Stimulated activated CD4-positive, alpha-beta T cell treated with anti-CD3 and anti-CD28 coated beads, TNF-alpha, amount 100 ng/mL, for 4 hours (primary cell): Measurements from ENCODE around the gene NRF1.

Experiments used
- DNase-seq, 3 experiments: peaks; one replicate each; pipeline ENCODE4 v3.0.0-alpha.2; 2020; ENCODE audit warnings: low read depth in 3 of 3

NRF1 gene

DNA sequence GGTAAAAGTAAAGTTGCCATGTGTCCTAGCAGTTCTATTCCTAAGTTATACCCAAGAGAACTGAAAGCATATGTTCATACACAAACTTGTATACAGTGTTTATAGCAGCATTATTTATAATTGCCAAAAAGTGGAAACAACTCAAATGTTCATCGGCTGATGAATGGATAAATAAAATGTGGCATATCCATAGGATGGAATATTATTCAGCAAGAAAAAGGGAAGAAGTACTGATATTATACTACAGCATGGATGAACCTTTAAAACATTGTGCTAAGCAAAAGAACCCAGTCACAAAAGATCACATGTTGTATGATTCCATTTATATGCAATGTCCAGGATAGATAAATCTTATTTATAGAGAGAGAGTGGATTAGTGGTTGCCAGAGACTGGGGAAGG is 68.9 kb downstream of the NRF1 start:
- no peak for DNase-seq

DNA sequence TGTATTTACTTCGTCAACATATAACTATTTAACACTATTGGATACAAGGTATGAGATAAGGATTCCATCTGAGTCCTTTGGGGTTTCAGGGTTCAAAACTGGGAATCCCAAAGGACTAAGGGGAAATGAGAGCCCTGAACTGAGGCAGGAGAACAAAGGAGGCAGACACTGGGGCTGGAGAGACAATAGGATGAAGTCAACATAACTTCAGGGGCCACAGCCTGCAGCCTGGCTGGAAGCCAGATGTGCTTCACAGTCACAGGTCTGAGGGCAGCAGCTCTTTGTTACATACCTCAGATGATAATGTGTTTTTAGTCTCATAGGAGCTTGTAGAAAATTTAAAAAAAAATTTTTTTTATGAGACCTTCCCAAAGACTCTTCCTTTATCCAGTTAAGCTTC is 73.3 kb downstream of the NRF1 start:
- no peak for DNase-seq

DNA sequence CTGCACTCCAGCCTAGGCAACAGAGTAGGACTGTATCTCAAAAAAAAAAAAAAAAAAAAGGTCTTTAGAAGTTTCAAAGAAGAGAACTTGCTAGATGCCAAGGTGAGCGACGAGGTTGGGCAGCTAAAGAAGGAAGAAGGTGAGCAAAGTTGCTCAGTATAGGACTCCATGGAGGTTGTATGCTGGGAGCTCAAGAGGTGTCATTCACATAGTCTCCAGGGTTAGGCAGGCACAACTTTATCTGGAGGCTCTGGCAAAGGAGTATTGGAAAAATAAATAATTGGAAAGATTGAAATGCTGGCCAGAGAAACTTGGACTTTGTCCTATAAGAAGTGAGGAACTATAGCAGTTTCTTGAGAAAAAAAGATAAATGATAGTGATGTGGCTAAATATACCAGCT is 74.5 kb downstream of the NRF1 start:
- no peak for DNase-seq

DNA sequence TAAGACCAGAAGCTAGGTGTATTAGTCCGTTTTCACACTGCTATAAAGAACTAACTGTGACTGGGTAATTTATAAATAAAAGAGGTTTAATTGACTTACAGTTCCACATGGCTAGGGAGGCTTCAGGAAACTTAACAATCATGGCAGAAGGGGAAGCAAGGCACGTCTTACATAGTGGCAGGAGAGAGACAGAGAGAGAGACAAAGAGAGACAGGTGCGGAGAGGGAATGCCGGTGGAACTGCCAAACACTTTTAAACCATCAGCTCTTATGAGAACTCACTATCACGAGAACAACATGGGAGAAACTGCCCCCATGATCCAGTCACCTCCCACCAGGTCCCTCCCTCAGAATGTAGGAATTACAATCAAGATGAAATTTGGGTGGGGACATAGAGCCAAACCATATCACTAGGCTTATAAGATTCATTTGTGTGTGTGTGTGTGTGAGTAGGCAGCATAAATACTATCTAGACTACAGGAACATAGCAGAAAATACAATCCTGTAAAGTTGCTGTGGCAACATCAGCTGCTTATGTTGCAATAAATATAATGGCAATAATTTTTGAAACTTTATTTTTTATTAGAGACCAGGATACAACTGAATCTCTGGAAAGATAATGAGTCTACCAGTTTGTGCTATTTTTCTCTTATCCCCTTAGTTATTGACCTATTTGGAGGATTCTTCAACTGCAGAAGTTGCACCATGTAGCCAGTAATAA is 77.1 kb downstream of the NRF1 start:
- no peak for DNase-seq

DNA sequence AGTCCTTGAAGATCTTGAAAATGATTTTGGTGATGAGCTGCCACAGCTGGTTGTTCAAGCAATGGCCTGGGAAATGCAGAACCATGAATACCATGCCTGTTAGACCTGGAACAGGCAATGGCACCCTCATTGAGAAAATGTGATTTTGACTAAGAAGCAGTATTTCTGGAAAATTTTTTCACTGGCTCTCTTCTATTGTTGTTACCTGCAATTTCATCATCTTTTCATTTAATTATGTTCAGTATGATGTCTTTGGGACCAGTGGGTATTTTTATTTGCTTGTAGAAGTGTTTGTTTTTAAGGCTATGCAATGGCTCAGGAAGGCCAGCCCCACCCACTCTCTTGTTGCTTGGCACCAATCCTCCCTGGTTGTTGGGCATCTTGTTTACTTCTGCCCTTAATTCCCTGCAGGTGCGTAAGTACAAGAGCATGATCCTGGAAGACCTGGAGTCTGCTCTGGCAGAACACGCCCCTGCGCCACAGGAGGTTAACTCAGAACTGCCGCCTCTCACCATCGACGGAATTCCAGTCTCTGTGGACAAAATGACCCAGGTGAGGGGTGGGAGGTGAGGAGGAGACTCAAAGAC is 78.6 kb downstream of the NRF1 start:
- no peak for DNase-seq

DNA sequence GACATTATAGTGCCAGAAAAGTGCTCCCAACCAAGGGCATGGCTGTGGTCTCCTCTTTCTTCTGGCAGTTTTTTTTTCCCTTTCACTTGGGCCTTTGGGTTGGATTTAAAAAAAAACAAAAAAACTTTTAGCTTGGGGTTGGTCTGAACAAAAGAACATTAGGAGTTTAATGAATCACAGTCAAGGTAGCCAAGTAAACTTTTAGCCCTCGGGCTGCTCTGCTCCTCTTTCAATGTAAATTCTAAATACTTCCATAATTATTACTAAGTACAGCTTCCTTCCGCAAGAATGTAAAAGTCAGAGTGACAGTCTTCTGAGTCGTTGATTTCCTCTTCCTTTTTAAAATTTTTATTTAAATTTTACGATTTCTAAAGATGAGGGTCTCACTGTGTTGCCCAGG is 79.2 kb downstream of the NRF1 start:
- DNase-seq = no peak

DNA sequence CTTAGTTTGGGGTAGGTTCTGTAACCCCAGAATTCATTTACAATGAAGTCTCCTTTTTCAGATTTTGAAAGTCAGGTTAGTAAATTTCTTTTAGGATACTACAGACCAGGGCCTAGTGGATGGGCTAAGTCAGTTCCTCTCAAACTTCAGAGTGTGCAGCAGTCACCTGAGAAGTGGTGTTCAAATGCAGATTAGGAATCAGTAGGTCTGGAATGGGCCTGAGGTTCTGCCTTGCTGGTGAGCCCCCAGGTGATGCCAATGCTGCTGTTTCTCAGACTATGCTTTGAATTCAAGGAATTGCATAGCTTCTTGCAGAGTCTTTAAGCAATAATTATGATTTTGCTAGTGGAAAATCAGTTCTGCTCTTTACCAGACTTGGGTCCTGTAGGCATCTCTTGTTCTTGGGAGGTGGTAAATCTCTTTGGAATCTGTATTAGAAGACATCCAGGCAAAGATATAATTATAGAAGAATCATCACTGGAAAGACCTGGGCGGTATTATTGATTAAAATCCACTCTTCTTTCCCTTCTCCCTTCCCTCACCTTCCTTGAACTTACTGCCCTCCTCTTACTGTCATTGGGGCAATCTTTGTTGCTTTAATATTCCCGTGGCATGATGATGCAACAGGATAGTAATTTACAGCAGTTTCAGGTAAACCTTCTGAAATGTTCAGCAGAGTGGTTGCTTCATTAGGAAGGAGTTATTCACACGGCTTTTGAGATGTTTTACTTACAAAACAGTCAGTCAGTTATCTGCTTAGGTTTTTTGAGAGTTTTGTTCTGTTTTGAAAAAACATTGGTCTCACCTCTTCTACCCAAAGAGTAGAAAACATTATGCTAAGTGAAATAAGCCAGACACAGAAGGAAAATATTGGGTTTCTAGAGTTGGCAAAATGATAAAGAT is 87.2 kb downstream of the NRF1 start:
- DNase-seq = no peak

DNA sequence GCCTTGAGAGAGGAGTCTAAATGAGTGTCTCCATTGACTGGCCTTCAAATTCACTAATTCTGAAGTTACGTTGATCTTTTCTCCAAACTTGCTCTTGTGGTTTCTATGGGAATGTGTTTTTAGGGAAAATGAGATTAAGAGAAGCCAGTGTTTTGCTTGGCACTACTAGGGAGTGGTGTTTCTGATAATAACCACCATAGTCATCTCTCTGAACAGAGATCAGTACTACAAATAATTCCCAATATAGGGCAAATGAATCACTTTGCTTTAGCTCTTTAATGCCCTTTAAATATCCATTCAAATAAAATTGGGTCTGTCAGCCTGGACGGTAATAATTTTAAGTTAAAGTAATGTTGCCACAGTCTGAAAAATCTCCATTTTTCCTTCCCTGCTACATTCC is 90.8 kb downstream of the NRF1 start:
- no peak for DNase-seq

DNA sequence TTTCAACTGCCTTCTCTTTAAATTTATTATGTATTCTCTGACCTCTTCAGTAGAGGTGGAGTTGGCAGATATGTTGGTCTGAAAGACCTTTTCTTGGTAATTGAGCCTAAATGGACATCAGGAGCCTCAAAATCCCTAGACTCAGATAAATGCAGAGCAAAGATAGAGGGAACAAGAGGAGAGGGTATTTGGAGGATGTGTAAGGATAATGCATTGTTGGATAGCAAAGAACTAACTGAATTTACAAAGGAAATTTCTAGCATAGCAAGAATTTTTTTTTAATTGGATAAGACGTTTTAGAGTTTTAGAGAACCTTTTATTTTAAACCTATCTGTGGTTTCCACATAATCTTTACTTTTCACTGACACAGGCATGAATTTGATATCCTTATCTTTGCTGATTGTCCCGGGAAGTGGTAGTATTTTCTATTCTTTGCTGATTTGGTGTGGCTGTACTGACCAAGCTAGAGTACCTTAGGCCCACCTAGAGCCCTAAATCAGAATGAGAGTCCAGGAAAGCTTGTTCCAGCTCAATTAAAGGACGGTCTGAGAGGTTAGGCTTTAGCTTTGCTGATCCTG is 91.3 kb downstream of the NRF1 start:
- no peak for DNase-seq

DNA sequence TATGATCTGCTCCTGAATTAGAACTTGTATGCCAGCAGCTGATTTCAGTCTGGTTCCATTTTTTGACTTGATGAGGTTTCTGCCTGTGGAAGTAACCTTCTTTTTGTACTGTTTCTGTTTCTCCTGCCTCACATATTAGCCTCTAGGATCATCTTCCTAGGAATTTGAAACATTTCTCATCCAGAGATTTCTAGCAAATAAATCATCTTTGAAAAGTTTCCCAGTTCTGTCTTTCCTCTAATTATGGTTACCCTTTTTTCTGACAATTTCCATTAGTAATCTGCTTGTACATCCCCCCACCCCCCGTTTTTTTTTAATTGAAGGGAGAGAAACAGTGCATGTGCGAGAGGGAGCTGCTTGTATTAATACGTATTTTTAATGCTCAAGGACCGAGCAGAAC is 92.2 kb downstream of the NRF1 start:
- DNase-seq = no peak

DNA sequence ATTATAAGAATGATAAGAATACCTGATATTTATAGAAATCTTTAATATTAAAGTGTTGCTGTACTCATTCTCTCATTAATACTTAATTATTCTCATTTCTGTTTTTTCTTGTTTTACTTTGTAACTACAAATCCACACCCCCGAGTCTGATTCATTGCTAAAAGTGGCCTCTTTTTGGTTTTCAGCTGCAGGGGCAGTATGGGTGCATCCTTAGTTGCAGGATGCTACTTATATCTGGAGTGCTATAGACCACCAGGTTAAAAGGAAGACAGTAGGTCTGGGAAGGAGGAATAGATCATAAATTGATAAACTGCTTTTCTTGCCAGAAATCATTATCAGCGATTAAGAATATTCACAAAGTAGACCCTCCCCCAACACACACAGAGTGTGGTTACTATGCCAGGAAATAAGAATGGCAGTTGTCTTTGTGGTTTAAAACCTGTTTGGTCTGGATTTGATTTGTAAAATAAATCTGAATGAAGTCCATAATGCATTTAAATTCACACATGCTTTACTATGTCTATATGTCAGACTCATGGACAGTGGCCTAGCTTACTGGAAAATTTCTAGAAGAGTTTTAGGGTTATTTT is 96.5 kb downstream of the NRF1 start:
- no peak for DNase-seq

DNA sequence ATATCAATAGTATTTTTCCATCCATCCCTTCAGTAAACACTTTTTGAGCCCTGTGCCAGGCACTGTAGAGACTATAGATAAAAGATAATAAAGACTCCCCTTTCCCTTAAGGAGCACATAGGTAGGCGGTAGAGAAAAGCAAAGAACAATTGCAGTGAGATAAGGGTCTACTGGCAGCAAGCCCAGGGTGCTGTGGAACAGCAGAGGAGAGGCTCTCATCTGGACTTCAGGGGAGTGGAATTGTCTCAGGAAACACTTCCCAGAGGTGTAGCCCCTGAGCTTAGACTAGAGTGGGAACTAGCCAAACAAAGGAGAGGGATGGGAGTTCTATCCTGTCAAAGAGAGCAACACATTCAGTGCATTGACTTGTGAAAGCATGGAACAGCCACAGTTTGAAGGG is 102.0 kb downstream of the NRF1 start:
- no peak for DNase-seq

DNA sequence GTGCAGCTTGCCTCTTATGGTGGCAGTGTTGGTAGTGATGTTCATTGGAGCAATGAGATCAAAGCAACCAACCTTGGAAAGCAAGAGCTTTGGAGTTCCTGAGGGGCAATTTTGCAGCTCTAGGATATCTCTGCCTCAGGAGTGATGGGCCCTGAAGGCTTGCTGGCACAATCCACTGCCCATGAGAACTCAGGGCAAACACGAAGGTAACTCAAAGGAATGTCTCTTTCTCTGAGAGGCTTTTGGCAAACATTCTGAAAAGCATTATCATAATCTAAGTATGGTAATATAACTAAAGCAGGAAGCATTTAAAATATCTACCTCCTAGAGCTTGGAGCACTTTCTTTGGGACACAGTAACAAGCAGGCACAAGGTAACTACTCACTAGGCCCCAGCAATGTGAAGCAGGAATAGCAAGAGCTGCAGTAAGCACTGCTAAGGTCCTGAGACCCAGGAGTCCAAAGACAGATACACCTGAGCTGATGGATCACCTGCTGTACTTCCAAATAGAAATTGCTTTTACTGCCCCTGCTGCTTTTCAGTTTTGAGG is 103.1 kb downstream of the NRF1 start:
- DNase-seq = no peak

DNA sequence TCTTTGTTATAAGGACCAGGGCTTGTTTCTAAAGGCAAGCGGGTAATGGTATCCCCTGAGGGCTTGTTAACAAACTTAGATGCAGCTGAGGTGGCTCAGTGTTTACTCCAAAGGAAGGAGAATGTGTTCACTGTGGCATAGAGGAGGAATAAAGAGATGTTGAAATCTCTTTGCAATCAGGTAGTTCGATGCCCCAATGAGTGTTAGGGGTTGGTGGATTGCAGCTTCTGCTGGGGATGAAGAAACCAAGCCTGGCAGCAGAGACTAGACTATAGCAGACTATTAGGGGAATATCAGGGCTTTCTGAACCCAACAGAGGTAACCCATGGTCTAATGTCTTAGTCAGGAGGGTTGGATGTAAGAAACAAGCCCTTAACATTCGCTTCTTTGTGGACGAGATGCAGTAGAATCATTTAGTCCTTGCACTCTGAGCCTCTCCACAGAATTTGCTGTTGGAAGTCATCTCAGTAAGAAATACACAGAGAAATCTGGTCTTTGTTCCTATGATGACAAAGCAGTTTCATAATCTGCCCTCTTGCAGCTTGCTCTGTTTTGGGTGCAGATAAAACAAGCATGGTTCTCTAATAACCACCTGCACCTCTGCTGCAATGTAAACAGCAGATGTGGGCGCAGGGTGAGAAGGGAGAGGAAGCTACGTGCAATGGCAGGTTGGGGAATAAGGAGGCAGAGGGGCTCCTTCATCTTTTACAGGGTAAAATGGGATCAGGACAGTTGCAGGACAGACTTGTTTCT is 108.6 kb downstream of the NRF1 start:
- no peak for DNase-seq

DNA sequence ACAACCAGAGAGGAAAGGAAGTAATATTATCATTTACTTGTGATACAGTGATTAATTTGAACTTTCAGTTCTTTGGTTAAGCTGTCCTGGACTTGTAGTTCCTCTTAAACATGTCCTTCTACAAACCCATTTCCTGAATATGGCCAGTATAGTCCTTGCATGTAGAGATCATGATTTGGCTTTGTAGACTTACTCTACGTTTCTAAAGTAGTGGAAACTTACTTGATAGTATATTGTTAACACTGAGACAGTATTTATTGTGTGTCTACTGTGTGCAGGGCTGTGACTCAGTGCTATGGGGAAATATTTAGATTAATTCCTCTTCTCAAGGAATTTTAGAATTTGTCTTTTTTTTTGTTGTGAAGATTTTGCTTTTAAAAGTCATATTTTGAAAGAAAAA is 109.5 kb downstream of the NRF1 start:
- no peak for DNase-seq

DNA sequence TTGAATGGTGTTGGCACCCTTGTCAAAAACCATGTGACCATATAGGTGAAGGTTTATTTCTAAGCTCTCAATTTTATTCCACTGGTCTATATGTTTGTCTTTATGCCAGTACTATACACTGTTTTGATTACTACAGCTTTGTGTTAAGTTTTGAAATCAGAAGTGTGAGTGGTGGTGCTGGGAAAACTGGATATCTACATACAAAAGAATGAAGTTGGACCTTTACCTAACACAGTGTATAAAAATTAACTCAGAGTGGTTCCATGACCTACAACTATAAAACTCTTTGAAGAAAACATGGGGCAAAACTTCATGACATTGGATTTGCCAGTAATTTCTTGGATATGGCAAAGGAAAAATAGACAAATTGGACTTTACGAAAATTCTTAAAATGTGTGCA is 112.2 kb downstream of the NRF1 start:
- no peak for DNase-seq

DNA sequence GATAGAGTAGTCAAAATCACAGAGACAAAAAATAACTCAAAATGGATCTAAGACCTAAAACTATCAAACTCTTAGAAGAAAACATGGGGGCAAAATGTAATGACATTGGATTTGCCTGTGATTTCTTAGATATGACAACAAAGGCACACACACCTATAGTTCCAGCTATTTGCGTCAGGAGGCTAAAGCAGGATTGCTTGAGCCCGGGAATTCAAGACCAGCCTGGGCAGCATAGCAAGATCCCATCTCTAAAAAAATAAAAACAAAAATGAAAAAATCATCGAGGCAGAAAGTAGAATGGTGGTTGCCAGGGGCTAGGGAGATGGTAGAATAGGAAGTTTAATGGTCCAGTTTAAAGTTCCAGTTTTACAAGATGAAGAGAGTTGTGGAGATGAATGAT is 113.3 kb downstream of the NRF1 start:
- no peak for DNase-seq

DNA sequence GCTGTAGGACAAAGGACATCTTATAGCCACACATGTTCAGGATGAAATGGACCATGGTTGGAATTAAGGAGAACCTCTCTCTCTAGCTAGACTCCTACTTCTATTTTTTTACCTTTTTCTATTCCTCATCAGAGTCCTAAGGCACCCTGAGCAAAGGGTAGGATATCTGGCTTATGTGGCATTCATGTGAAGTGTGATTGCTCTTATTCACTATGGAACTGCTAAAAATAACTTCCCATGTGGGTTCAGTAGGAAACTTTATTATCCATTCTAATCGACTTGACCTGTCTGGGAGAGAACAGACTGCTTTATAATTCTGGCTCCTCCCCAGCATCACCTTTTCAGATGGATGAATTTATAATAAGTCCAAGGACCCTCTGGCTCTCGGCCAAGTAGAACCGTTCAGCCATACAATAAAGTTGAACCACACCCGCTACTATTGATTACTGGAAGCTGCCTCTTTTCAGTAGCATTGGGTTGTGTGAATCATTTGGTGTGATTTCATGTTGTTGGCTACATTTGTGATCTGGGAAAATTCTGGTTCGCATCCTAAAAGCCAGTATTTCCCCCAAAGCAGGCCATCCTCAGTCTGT is 117.5 kb downstream of the NRF1 start:
- no peak for DNase-seq

DNA sequence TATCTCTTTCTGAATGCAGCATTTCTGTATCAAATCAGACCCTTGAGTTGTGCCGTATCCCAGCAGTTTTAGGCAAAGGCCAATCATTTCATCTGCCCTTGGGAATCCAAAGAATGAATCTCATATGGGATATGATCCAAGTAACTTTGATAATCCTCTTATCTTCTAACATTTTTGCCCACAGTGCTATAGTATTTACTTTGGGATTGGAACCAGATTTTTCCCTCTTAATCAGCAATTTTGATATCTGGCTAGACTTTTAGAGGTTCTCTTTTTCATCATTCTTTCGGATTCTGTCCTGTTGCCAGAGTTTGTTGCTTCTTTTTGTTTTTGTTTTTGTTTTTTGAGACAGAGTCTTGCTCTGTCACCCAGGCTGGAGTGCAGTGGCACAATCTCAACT is 118.0 kb downstream of the NRF1 start:
- DNase-seq = no peak

DNA sequence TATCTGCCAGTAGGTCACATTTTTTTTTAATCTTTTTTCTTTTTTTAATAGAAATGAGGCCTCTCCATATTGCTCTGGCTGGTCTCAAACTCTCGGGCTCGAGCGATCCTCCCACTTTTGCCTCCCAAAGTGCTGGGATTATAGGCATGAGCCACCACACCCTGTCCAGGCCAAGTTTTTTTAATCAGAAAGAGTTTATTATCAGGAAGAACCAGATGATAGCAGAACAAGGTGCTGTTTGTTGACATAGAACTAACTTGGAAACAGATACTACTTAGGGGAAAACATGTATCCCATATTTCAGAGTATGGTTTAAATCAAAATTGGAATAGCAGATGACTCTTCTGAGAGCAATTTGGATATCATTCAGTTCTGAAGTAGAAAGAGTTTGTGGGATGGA is 118.6 kb downstream of the NRF1 start:
- DNase-seq = no peak

DNA sequence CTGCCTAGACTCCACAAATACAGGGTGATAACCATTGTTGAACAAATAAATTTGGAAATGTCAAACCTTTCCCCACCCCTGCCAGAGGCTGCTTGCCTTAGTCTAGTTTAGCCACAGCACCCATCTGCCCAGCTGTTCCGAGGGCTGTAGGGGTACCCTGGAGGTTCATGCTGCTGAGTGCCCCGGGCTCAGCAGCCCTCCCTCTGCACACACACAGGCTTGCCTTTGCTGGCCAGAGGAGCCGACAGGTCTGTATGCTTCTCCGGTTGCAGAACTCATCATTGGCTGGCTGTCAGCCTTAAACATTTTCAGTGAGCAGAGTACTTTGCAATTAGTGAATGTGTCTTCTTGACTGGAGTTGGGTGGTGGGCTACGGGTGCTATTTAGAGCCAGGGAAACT is 122.9 kb downstream of the NRF1 start:
- no peak for DNase-seq
